ENCODE data around the gene OVCA2. TPM values are rescaled to one million over a fixed set of nuclear protein-coding genes. Genes with fewer than 3 reads are reported as not detected.

Gene OVCA2
- total RNA-seq, 5 donors from 2014 or later (not counting 1 experiment from before 2014, with no cell fraction given) = 31.0 to 36.8 (median 31.8) TPM

DNA sequence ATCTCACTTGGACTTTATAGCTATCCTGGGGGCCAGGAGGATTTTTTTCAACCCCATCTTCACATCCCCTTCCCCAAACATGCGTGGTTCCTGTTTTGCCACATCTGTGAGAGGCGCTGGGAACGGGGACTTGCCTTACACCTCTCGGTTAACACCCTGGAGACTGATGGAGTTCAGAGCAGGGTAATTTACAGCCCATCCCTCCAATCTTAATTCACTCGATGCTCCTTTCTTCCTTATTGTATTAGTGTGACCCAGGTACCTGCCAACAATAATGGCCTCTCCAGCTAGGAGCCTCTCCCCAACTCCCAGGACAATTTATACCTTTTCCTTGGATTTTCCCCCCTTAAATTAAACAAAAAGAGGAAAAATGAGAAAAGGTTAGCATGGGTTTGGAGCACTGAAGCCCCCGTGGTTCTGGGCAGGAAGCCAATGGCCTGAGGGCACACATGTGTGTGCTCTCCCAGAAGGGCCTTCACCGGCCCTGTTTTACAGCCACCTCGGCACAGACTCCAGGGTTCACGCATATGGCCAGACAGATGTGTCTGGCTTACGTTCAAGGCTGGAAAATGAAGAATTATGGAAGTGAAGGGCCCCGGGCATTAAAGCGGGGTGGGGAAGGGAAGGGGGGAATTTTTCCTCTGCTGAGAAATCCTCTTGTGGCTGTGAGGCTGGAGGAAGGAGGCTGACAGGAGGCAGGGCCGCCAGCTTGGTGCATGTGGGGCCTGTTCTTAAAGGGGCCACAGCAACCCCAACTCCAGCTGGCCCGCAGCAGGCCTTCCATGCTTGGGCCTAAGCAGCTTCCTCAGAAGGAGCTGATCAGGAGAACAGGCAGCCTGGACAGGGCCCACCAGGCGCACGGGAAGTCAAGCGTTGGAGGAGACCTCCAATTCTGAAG is 34.5 kb downstream of the OVCA2 start:
- no peaks in the 10 kb centered on the region for H3K27me3 Mint-ChIP-seq
- WGBS (ENCODE audit: insufficient coverage) = 91% methylated on average over 15 of the region's 17 CpGs
- peaks cover 0 to 4% (median 0%) of the 10 kb centered on the region in 3 donors for H3K4me1 Mint-ChIP-seq
- H3K4me1 ChIP-seq (ENCODE audit: control insufficient read depth in 1 of 2, extremely low read depth in 1 of 2, insufficient read depth in 2 of 2, low read length in 2 of 2) = peaks cover 0 to 4% of the 10 kb centered on the region in 2 experiments
- H3K27ac Mint-ChIP-seq = no peak overlapping the region
- ATAC-seq (replicated peaks in 1 of 4) (no peak), DNase-seq (no peak)
- H3K4me3 ChIP-seq (ENCODE audit: control insufficient read depth in 1 of 2, extremely low read depth in 1 of 2, low read length in 1 of 2) = no peak overlapping the region
- POLR2A ChIA-PET = interaction anchor here in 1 of 2 donors (0.6 kb wide), 1 partner anchor 200 kb away, joined by 3 read pairs; no protein-coding TSS in a partner anchor
- CTCF ChIA-PET = no interaction called here
- H3K36me3 ChIP-seq (ENCODE audit: control insufficient read depth in 2 of 2, extremely low read depth in 1 of 2, insufficient read depth in 1 of 2, low read length in 1 of 2) = peaks cover 16 to 44% of the 10 kb centered on the region in 2 donors
- peaks cover 59% of the 10 kb centered on the region for H3K36me3 Mint-ChIP-seq
- no peak overlapping the region for H3K4me3 Mint-ChIP-seq
- H3K27me3 ChIP-seq (replicated peaks in 1 of 2; ENCODE audit: control insufficient read depth in 2 of 2, extremely low read depth in 1 of 2, insufficient read depth in 2 of 2, low read length in 1 of 2) = no peaks in the 10 kb centered on the region
- H3K9me3 Mint-ChIP-seq = no peaks in the 10 kb centered on the region
- H3K27ac ChIP-seq (ENCODE audit: low read length) = no peak overlapping the region
- no peaks in the 10 kb centered on the region for H3K9me3 ChIP-seq

GRCh38 chr17:2077040-2077439 is 35.2 kb downstream of the OVCA2 start:
- no peak for ATAC-seq (replicated peaks in 1 of 4)
- DNase-seq = no peak
- H3K4me1 Mint-ChIP-seq = peaks cover 0 to 8% (median 5%) of the 10 kb centered on the region in 3 donors
- ChIA-PET POLR2A (no interaction called here), CTCF (no interaction called here)
- peaks cover 58% of the 10 kb centered on the region for H3K36me3 Mint-ChIP-seq
- 97% methylated on average over 7 of the region's 8 CpGs for WGBS (ENCODE audit: insufficient coverage)
- Histone ChIP-seq H3K4me1 (ENCODE audit: control insufficient read depth in 1 of 2, extremely low read depth in 1 of 2, insufficient read depth in 2 of 2, low read length in 2 of 2) (peaks cover 0 to 4% of the 10 kb centered on the region in 2 experiments), H3K9me3 (no peaks in the 10 kb centered on the region), H3K27ac (ENCODE audit: low read length) (no peak overlapping the region), H3K27me3 (replicated peaks in 1 of 2; ENCODE audit: control insufficient read depth in 2 of 2, extremely low read depth in 1 of 2, insufficient read depth in 2 of 2, low read length in 1 of 2) (no peaks in the 10 kb centered on the region), H3K4me3 (ENCODE audit: control insufficient read depth in 1 of 2, extremely low read depth in 1 of 2, low read length in 1 of 2) (no peak overlapping the region), H3K36me3 (ENCODE audit: control insufficient read depth in 2 of 2, extremely low read depth in 1 of 2, insufficient read depth in 1 of 2, low read length in 1 of 2) (peaks cover 16 to 47% of the 10 kb centered on the region in 2 donors)
- no peak overlapping the region for H3K27ac Mint-ChIP-seq
- no peaks in the 10 kb centered on the region for H3K9me3 Mint-ChIP-seq
- no peak overlapping the region for H3K4me3 Mint-ChIP-seq
- no peaks in the 10 kb centered on the region for H3K27me3 Mint-ChIP-seq

DNA sequence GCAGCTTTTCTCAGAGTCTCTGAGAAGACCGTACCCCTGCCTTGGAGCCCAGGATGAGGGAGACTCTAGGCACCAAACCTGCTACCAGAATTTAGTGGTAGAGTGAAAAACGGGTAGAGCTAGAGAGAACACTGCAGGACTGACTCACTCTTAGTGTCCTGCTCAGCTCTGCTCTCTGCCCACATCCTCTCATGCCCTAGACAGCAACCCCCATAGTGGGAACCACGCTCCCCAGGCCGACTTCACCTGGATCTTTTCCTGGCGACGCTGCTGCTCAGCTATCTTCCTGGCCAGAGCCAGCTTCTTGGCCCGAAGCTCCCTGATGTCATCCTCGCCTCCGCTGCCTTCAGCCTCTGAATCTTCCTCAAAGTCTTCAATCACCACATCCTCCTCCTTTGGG is 39.7 kb downstream of the OVCA2 start:
- peaks cover 16 to 57% of the 10 kb centered on the region in 2 donors for H3K36me3 ChIP-seq (ENCODE audit: control insufficient read depth in 2 of 2, extremely low read depth in 1 of 2, insufficient read depth in 1 of 2, low read length in 1 of 2)
- no peaks in the 10 kb centered on the region for H3K9me3 ChIP-seq
- no peaks in the 10 kb centered on the region for H3K27me3 ChIP-seq (replicated peaks in 1 of 2; ENCODE audit: control insufficient read depth in 2 of 2, extremely low read depth in 1 of 2, insufficient read depth in 2 of 2, low read length in 1 of 2)
- H3K36me3 Mint-ChIP-seq = peaks cover 70% of the 10 kb centered on the region
- no peak overlapping the region for H3K4me3 Mint-ChIP-seq
- ATAC-seq (replicated peaks in 1 of 4) = peak in 1 of 4 experiments; percentile 42
- no peak overlapping the region for H3K4me3 ChIP-seq (ENCODE audit: control insufficient read depth in 1 of 2, extremely low read depth in 1 of 2, low read length in 1 of 2)
- H3K4me1 ChIP-seq (ENCODE audit: control insufficient read depth in 1 of 2, extremely low read depth in 1 of 2, insufficient read depth in 2 of 2, low read length in 2 of 2) = peaks cover 0 to 2% of the 10 kb centered on the region in 2 experiments
- H3K4me1 Mint-ChIP-seq = peaks cover 6 to 19% (median 6%) of the 10 kb centered on the region in 3 donors
- no peak for DNase-seq
- no peak overlapping the region for H3K27ac Mint-ChIP-seq
- CTCF ChIA-PET = no interaction called here
- H3K9me3 Mint-ChIP-seq = no peaks in the 10 kb centered on the region
- WGBS (ENCODE audit: insufficient coverage) = 81% methylated on average over 7 of the region's 9 CpGs
- no peaks in the 10 kb centered on the region for H3K27me3 Mint-ChIP-seq
- H3K27ac ChIP-seq (ENCODE audit: low read length) = no peak overlapping the region
- POLR2A ChIA-PET = no interaction called here

DNA sequence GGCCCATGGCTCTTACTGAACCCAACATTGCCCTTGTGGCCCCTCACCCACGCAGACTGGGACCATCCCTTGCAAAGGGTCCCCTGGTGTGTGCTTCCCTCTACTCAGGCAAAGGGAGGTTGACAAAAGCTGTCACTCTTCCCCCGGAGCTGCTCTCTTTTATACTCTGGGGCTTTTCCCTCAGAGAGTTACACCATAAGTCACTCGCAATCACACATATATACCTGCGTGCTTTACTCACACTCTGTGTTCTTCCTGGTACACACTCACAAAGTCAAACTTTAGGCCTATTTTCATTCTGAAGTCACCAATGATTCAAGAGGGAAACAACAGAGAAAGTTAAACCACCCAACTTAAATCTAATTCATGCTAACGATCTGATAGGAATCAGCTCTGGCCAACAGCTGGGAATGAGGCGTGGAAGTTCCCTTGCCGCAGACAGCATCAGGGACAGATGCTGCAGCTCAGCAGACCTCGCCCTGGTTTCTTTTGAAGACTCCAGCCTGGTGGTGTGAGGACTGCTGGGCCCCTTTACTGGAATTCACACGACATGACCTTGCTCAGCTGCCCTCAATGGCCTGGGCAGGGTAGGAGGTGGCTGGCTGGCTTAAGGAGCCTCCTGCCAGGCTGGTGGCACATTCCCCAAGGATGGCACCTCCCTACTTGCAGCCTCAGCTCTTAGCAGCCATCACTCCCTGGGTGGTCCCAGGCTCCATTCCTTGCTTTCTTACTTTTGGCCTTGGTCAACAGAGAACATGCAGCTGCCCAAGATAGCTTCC is 40.4 kb downstream of the OVCA2 start:
- WGBS (ENCODE audit: insufficient coverage) = 75% methylated on average over 7 of the region's 9 CpGs
- ChIA-PET CTCF (no interaction called here), POLR2A (no interaction called here)
- H3K4me1 Mint-ChIP-seq = peaks cover 12 to 26% (median 13%) of the 10 kb centered on the region in 3 donors
- Histone ChIP-seq H3K4me3 (ENCODE audit: control insufficient read depth in 1 of 2, extremely low read depth in 1 of 2, low read length in 1 of 2) (no peak overlapping the region), H3K4me1 (ENCODE audit: control insufficient read depth in 1 of 2, extremely low read depth in 1 of 2, insufficient read depth in 2 of 2, low read length in 2 of 2) (peaks cover 5 to 6% of the 10 kb centered on the region in 2 experiments), H3K36me3 (ENCODE audit: control insufficient read depth in 2 of 2, extremely low read depth in 1 of 2, insufficient read depth in 1 of 2, low read length in 1 of 2) (peaks cover 16 to 53% of the 10 kb centered on the region in 2 donors), H3K27ac (ENCODE audit: low read length) (no peak overlapping the region), H3K27me3 (replicated peaks in 1 of 2; ENCODE audit: control insufficient read depth in 2 of 2, extremely low read depth in 1 of 2, insufficient read depth in 2 of 2, low read length in 1 of 2) (no peaks in the 10 kb centered on the region), H3K9me3 (no peaks in the 10 kb centered on the region)
- peaks cover 72% of the 10 kb centered on the region for H3K36me3 Mint-ChIP-seq
- H3K27ac Mint-ChIP-seq = no peak overlapping the region
- DNase-seq (no peak), ATAC-seq (replicated peaks in 1 of 4) (no peak)
- no peaks in the 10 kb centered on the region for H3K9me3 Mint-ChIP-seq
- H3K27me3 Mint-ChIP-seq = no peaks in the 10 kb centered on the region
- no peak overlapping the region for H3K4me3 Mint-ChIP-seq

GRCh38 chr17:2083613-2084035 is 41.8 kb downstream of the OVCA2 start:
- H3K9me3 ChIP-seq = no peaks in the 10 kb centered on the region
- Mint-ChIP-seq H3K9me3 (no peaks in the 10 kb centered on the region), H3K4me1 (peaks cover 27 to 40% (median 27%) of the 10 kb centered on the region in 3 donors), H3K27me3 (no peaks in the 10 kb centered on the region), H3K4me3 (no peak overlapping the region), H3K36me3 (peaks cover 60% of the 10 kb centered on the region), H3K27ac (peak overlapping the region; percentile 19 to 24)
- no peaks in the 10 kb centered on the region for H3K27me3 ChIP-seq (replicated peaks in 1 of 2; ENCODE audit: control insufficient read depth in 2 of 2, extremely low read depth in 1 of 2, insufficient read depth in 2 of 2, low read length in 1 of 2)
- H3K4me1 ChIP-seq (ENCODE audit: control insufficient read depth in 1 of 2, extremely low read depth in 1 of 2, insufficient read depth in 2 of 2, low read length in 2 of 2) = peaks cover 20% of the 10 kb centered on the region in 2 experiments
- CTCF ChIA-PET = no interaction called here
- DNase-seq = peak in 1 of 35 experiments; percentile 42
- no peak for ATAC-seq (replicated peaks in 1 of 4)
- 33% methylated on average over 6 of the region's 7 CpGs for WGBS (ENCODE audit: insufficient coverage)
- peaks cover 16 to 44% of the 10 kb centered on the region in 2 donors for H3K36me3 ChIP-seq (ENCODE audit: control insufficient read depth in 2 of 2, extremely low read depth in 1 of 2, insufficient read depth in 1 of 2, low read length in 1 of 2)
- H3K27ac ChIP-seq (ENCODE audit: low read length) = no peak overlapping the region
- POLR2A ChIA-PET = no interaction called here
- H3K4me3 ChIP-seq (ENCODE audit: control insufficient read depth in 1 of 2, extremely low read depth in 1 of 2, low read length in 1 of 2) = no peak overlapping the region

- Mint-ChIP-seq H3K27me3 (no peaks in the 10 kb centered on the region), H3K9me3 (no peaks in the 10 kb centered on the region), H3K4me3 (no peak overlapping the region), H3K27ac (peak overlapping the region in 1 of 2 donors; percentile 62), H3K36me3 (peaks cover 56% of the 10 kb centered on the region), H3K4me1 (peaks cover 33 to 46% (median 33%) of the 10 kb centered on the region in 3 donors)
- DNase-seq (no peak), ATAC-seq (replicated peaks in 1 of 4) (no peak)
- ChIA-PET CTCF (no interaction called here), POLR2A (no interaction called here)
- H3K4me1 ChIP-seq (ENCODE audit: control insufficient read depth in 1 of 2, extremely low read depth in 1 of 2, insufficient read depth in 2 of 2, low read length in 2 of 2) = peaks cover 26% of the 10 kb centered on the region in 2 experiments
- no peaks in the 10 kb centered on the region for H3K27me3 ChIP-seq (replicated peaks in 1 of 2; ENCODE audit: control insufficient read depth in 2 of 2, extremely low read depth in 1 of 2, insufficient read depth in 2 of 2, low read length in 1 of 2)
- peaks cover 16 to 41% of the 10 kb centered on the region in 2 donors for H3K36me3 ChIP-seq (ENCODE audit: control insufficient read depth in 2 of 2, extremely low read depth in 1 of 2, insufficient read depth in 1 of 2, low read length in 1 of 2)
- 88% methylated on average over 5 of the region's 8 CpGs for WGBS (ENCODE audit: insufficient coverage)
- no peak overlapping the region for H3K4me3 ChIP-seq (ENCODE audit: control insufficient read depth in 1 of 2, extremely low read depth in 1 of 2, low read length in 1 of 2)
- H3K27ac ChIP-seq (ENCODE audit: low read length) = no peak overlapping the region
- H3K9me3 ChIP-seq = no peaks in the 10 kb centered on the region
Observed at GRCh38 chr17:2084036-2084765, 42.4 kb downstream of the OVCA2 start.

Measured in T-cell (primary cell).